Lung (tissue), 12 donors: Measurements from ENCODE around the gene TBC1D5. TPM values are rescaled to one million over a fixed set of nuclear protein-coding genes. Genes with fewer than 3 reads are reported as not detected.
"Not testable (repeated sequence)": the region's sequence is repeated elsewhere in the genome, so short reads cannot be mapped to it uniquely, and the experiment has no call there.

Experiments
- ATAC-seq: fragments of 200-7000 bp; cut with Tn5 transposase; one replicate; pipeline ENCODE4 v1.9.1; 2020; ENCODE audit warnings: moderate number of reproducible peaks; ENCODE audit not compliant: insufficient read depth, low FRiP score
- DNase-seq, 3 donors: peaks; one replicate each; pipeline ENCODE4 v3.0.0-alpha.2; 2013 to 2017
- H3K27ac ChIP-seq, 2 donors: one replicate each; pipeline ENCODE4 v1.5.1; 2013; ENCODE audit warnings: mild to moderate bottlenecking in 2 of 2, moderate library complexity in 2 of 2, control low read depth in 1 of 2, inconsistent platforms in 1 of 2, low read depth in 1 of 2, low read length in 1 of 2
- H3K27me3 ChIP-seq, 3 donors: one replicate each; pipeline ENCODE4 v1.5.1; 2013; ENCODE audit warnings: low read length in 2 of 3; ENCODE audit not compliant: control insufficient read depth in 3 of 3, insufficient read depth in 3 of 3
- H3K36me3 ChIP-seq, 4 donors: one replicate each; pipeline ENCODE4 v1.5.1; 2013; ENCODE audit warnings: low read length in 4 of 4, mild to moderate bottlenecking in 1 of 4, moderate library complexity in 1 of 4; ENCODE audit not compliant: control insufficient read depth in 4 of 4, insufficient read depth in 4 of 4
- H3K4me1 ChIP-seq, 5 donors: one replicate each; pipeline ENCODE4 v1.5.1; 2013; ENCODE audit warnings: low read length in 5 of 5, mild to moderate bottlenecking in 2 of 5, moderate library complexity in 1 of 5; ENCODE audit not compliant: control insufficient read depth in 5 of 5, insufficient read depth in 5 of 5
- H3K4me3 ChIP-seq: one replicate; pipeline ENCODE4 v1.5.1; 2013; ENCODE audit warnings: mild to moderate bottlenecking, control low read depth, moderate library complexity
- H3K9ac ChIP-seq, 2 donors: one replicate each; pipeline ENCODE4 v1.5.1; 2013; ENCODE audit warnings: low read length in 2 of 2, control low read depth in 1 of 2; ENCODE audit not compliant: insufficient read depth in 1 of 2
- H3K9me3 ChIP-seq, 4 donors: one replicate each; pipeline ENCODE4 v1.5.1; 2013; ENCODE audit warnings: low read length in 3 of 4, mild to moderate bottlenecking in 1 of 4, moderate library complexity in 1 of 4; ENCODE audit not compliant: control insufficient read depth in 4 of 4, insufficient read depth in 3 of 4
- CTCF ChIP-seq: IDR thresholded peaks from 2 replicates; pipeline ENCODE4 v1.5.1; 2012; ENCODE audit warnings: mild to moderate bottlenecking; ENCODE audit errors: control extremely low read depth, extremely low read depth
- WGBS, 2 donors: extraction: QIAGEN DNeasy Blood & Tissue Kit; methylation state at CpG; one replicate each; pipeline ENCODE4 v1.1.7; 2013; 5-methylcytosine and 5-hydroxymethylcytosine counted together
- polyA plus RNA-seq, 2 donors: library from polyadenylated mRNA; stranded (reverse); fragments of 200-250 nt; gene quantifications; one replicate each; pipeline ENCODE4 v1.2.1, GENCODE V29; 2013
- total RNA-seq, 2 donors: library from RNA; depleted of rRNA in 1 of 2; stranded (reverse); fragments of >200 nt in 1 of 2; gene quantifications; one replicate each; pipeline ENCODE4 v1.2.1, GENCODE V29; 2014 to 2021
- donor health status: control.
- donor health status: control.
- donor health status: Bipolar disorder and iron deficiency.
- donor health status: healthy.
- donor health status: DM: yes; HTN: yes; CAD: no.

The TBC1D5 gene
- total and polyA plus RNA-seq, 4 donors = 8.7 to 111 (median 39.6) TPM

- Histone ChIP-seq H3K4me1 (no peaks in the 10 kb centered on the region), H3K27me3 (no peaks in the 10 kb centered on the region), H3K4me3 (no peak overlapping the region), H3K36me3 (peaks cover 0 to 8% (median 5%) of the 10 kb centered on the region in 4 donors), H3K27ac (no peak overlapping the region), H3K9ac (no peak overlapping the region), H3K9me3 (peaks cover 0 to 3% (median 0%) of the 10 kb centered on the region in 4 donors)
- 93 to 97% methylated on average over 3 of the region's 3 CpGs for WGBS, 2 donors
- DNase-seq (no peak), ATAC-seq (no peak)
- no peak for TF ChIP-seq CTCF
Measured at GRCh38 chr3:17619968-17620367, 122.5 kb downstream of the TBC1D5 start.

GRCh38 chr3:17613017-17613416, 129.4 kb downstream of the TBC1D5 start:
- not testable (repeated sequence) for ATAC-seq, H3K27me3 ChIP-seq, H3K27ac ChIP-seq, H3K4me1 ChIP-seq, H3K9ac ChIP-seq, H3K36me3 ChIP-seq, H3K9me3 ChIP-seq, H3K4me3 ChIP-seq, DNase-seq
- WGBS, 2 donors = 92 to 95% methylated on average over 4 of the region's 4 CpGs

GRCh38 chr3:17607905-17608304, 134.5 kb downstream of the TBC1D5 start:
- Histone ChIP-seq H3K4me1 (no peaks in the 10 kb centered on the region), H3K27ac (no peak overlapping the region), H3K9ac (no peak overlapping the region), H3K36me3 (no peaks in the 10 kb centered on the region), H3K9me3 (peaks cover 0 to 2% (median 0%) of the 10 kb centered on the region in 4 donors), H3K27me3 (no peaks in the 10 kb centered on the region), H3K4me3 (no peak overlapping the region)
- DNase-seq (no peak), ATAC-seq (no peak)
- 95 to 96% methylated on average over 8 of the region's 8 CpGs for WGBS, 2 donors
- no peak for TF ChIP-seq CTCF

- Histone ChIP-seq H3K9me3 (peaks cover 0 to 2% (median 0%) of the 10 kb centered on the region in 4 donors), H3K4me3 (no peak overlapping the region), H3K36me3 (no peaks in the 10 kb centered on the region), H3K27me3 (no peaks in the 10 kb centered on the region), H3K4me1 (no peaks in the 10 kb centered on the region), H3K9ac (no peak overlapping the region), H3K27ac (no peak overlapping the region)
- 95 to 97% methylated on average over 5 of the region's 5 CpGs for WGBS, 2 donors
- no peak for ATAC-seq
- no peak for DNase-seq
- TF ChIP-seq CTCF = no peak
Measured at GRCh38 chr3:17605934-17606333, 136.5 kb downstream of the TBC1D5 start.
